AG09319 (cell line): ENCODE results near the gene UPF2.

Experiments used
- DNase-seq: peaks from one replicate; pipeline ENCODE4 v3.0.0-alpha.2; 2010; ENCODE audit warnings: low read depth; ENCODE audit errors: extremely low read depth
- TF ChIP-seq, protein P1 (sequence below): IDR thresholded peaks from 2 replicates; pipeline ENCODE4 v1.5.1; 2011; ENCODE audit warnings: low read depth, mild to moderate bottlenecking, inconsistent platforms, low read length, moderate library complexity

UPF2 gene

DNA sequence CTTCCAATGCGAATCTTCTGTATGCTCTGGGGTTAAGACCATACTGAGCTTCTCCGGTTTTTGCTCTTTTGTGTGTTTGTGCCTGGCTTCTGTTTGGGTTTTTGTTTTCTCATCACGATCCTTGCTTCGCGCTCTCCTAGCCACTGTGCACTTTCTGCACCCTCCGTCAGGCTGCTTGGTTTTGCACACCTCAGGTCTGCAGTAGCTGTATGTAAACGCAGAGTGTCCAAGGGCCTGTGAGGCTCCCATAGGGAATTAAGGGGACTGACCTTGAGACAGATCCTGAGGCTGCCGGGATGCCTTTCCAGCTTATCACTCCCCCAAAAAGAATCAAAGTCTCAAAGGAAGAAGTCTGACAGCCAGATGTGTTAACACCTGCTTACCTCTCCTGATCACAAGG is 124.2 kb downstream of the UPF2 start:
- no peak for DNase-seq
- TF ChIP-seq, protein P1, sequence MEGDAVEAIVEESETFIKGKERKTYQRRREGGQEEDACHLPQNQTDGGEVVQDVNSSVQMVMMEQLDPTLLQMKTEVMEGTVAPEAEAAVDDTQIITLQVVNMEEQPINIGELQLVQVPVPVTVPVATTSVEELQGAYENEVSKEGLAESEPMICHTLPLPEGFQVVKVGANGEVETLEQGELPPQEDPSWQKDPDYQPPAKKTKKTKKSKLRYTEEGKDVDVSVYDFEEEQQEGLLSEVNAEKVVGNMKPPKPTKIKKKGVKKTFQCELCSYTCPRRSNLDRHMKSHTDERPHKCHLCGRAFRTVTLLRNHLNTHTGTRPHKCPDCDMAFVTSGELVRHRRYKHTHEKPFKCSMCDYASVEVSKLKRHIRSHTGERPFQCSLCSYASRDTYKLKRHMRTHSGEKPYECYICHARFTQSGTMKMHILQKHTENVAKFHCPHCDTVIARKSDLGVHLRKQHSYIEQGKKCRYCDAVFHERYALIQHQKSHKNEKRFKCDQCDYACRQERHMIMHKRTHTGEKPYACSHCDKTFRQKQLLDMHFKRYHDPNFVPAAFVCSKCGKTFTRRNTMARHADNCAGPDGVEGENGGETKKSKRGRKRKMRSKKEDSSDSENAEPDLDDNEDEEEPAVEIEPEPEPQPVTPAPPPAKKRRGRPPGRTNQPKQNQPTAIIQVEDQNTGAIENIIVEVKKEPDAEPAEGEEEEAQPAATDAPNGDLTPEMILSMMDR, result no peak

DNA sequence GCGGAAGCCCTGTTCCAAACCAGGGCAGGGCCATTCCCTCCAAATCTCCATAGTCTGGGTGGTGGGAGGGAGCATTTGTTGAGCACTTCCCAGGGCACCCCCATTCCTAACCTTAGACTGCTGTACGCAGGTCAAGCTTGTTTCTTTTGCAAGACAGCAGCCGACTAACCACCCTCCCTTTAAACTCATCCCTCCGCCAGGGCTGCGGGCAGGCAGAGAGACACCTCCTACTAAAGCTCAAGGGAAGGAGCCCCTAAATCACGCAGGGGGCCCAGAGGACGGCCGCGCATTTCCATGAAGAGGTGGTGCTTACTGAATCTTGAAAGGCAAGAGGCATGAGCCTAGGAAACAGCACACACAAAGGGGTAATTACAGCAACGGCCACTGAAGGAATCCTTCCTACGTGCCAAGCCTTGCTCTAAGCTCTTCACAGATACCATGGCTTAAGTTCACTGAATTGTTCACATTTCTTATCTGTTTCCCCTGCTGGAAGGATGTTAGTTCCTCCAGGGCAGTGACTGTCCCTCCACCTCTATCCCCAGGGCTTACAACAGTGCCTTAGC is 129.4 kb downstream of the UPF2 start:
- DNase-seq, result no peak

DNA sequence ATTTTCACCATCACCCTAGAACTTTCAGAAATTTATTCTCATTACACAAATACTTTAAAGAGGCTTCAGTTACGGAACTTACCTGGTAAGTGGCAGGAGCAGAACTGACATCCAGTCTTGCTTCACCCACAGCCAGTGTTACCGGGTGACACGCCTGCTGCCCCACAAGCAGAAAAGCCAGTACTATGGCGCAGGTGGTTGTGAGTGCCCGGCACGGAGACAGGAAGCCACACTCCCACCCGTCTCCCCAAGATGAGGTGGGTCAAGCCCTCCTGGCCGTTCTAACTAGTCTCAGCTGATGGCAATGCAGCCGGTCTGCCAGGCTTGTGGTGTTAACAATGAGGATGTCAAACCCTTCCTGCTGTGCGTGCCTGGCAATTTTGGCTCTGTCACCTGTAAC is 132.5 kb downstream of the UPF2 start:
- no peak for DNase-seq
- TF ChIP-seq, protein P1, result no peak

More for the DNA sequence above, 129.4 kb downstream of the UPF2 start:
- TF ChIP-seq, protein P1, result no peak

DNA sequence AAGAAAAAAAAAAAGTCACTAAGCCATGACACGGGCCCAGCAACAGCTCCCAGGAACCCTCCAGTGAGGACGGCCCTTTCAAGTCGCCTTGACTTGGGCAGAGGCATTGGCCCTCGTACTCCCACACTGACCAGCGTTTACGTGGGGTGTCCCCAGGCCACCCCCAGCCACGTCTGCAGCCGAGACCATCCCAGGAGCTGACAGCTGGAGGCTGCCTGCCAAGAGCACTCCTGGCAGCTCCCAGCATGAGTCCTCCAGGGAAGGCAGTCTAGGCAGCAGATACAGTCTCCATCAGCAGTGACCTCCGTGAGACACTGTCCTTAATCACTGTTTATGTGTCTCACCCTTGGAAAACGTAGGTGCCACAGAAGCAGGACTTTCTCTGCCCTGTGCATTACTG is 133.0 kb downstream of the UPF2 start:
- TF ChIP-seq, protein P1, result no peak
- DNase-seq, result no peak

DNA sequence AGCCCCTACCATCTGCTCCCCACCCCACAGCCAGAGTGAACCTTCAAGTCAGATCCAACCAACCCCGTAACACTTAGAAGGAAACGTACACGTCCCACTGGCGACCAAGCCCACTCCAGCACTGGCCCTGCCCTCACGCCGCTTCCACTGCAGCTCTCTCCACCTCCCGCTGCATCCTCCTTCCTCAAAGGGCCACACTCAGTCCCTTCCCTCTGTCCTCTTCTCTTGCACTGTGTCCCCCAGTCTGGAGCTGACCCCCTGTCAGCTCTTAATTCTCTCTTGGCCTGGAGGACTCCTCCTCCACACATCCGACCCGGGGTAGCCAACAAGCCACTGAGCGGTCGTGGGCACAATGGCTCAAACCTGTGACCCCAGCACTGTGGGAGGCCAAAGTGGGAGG is 133.6 kb downstream of the UPF2 start:
- DNase-seq, result no peak

DNA sequence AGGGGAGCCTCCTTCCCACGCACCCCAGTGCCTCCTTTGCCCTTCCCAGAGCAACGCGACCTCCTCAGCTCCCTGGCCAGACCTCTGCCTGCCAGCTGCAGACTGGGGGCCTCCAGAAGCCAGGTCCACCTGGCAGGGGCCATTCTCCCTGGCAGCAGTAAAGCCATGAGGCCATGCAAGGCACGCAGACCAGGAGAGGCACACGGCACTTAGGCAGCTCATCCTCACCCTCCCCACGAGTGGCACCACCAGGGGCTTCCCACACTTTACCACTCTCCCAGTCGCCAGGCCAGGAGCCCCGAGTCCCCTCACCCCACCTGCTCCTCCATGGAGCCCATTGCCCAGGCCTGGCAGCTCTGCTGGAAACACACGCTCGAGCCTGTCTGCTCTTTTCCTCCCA is 134.1 kb downstream of the UPF2 start:
- TF ChIP-seq, protein P1, result no peak
- DNase-seq, result no peak

More for the DNA sequence above, 133.6 kb downstream of the UPF2 start:
- TF ChIP-seq, protein P1, result no peak

DNA sequence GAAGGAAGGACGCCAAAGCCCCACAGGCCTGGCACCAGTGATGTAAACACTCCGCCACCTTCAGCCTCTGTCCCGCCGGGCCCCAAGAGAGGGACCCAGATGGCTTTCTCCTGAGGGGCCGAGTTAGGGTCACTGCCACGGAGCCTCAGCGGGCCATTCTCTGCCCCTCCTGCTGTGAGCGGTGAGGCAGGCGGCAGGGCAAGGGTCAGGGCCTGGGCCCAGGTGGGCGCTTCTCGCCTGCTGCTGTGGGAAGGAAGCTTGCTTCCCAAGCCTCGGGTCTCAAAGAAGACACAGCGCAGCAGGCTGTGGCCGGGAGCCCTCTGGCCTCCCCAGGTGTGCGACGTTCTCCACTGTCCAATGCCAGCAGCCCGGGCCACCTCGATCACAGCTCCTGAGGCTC is 134.7 kb downstream of the UPF2 start:
- DNase-seq, result no peak
- TF ChIP-seq, protein P1, result no peak
